Measurements from ENCODE around the gene SH3PXD2A.
"Not testable (repeated sequence)": the region's sequence is repeated elsewhere in the genome, so short reads cannot be mapped to it uniquely, and the experiment has no call there.

SH3PXD2A gene

DNA sequence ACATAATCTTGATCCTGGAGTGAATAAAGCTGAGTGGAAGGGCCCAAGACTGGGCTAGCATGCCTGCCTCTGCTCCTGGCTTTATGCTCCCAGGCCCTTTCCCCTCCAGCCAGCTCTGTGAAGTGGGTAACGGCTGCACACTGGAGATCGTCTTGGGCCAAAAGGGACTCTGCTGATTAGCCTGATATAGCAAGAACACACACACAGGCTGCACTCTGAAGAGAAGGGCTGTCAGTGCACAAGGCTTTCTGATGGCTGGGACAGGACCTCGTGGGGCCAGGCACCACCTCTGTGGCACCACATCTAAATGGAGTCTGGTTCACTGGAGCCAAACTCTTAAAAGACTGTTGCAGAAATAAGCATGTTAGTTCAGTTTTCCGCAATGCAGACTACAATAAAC is 200.5 kb downstream of the SH3PXD2A start:
- no peak for FAIRE-seq

DNA sequence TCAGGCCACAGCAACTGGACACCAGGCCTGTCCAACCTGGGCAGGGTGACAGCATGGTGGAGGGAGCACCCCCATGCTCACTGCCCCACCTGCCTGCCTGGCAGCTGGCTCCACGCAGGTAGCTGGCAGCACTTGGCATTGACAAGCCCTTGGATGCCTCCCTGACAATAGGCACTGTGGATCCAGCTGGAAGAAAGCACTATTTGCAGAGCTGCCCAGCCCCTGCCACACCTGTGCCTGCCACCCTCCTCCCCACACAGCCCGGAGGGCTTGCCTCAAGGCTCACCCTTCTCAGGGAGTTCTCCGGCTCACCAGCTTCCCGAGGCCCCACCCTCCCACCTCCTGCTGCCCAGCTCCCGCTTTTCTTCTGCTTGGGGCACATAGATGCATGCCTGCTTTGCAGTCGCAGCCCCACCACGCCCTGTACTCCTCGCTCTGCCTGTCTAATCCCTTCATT is 201.8 kb downstream of the SH3PXD2A start:
- FAIRE-seq, result no peak

DNA sequence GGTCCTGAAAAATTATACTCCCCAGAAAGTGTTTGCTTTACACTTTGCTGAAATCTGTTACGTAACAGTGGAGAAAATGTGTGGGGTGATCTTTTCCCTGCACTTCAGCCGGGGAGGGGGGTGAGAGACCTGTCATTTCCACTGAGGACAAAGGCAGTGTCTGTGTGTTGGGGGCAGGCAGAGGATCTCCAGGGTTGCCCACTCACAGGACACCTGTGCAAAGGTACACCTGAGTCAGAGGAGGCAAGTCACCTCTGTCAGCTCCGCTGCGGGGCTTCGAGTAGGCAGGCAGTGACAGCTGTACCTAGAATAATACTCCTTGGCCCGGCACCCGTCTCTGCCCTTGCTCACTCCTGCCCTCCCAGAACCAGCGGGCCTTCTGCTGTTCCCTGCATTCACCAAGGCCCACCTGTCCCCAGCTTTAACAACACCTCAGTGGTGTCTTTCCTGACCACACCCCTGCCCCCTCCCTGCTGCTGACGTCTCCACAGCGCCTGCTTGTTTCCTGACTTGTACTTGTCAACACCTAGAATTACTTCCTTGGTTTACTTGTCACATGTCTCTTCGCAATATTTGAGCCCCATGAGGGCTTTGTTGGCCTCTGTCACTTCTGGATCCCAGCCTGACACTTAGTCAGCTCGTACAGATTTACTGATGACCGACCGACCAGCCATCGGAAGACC is 202.6 kb downstream of the SH3PXD2A start:
- no peak for FAIRE-seq

DNA sequence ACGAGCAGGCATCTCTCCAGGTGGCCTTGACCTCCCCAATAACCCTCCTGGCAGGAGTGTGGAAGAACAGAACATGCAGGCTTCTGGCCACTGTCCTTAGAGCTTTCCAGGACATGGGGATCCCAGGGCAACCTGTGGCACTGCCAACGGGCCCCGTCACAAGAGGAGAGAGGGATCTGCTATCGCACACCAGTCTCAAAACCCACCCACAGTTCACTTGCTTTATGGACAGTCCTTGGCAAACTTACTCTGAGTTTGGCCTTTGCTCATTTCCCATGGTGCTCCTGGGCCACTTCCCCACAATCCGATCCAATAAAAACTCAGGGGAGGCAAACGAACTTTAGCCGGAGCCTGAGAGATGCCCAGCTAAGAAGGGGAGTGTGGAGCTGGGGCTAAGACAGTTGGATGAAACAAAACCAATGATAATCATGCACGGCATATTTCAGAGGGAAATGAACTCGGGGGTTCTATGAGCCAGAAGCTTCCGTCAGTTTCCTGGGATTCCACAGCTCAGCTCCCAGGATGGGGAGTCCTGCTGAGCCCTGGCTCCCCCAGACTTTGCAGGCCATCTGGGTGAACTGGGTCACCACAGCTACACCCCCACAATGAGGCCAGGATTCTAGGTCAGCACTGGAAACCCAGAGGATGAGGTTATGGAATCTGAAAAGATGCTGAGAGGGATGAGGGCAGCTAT is 203.4 kb downstream of the SH3PXD2A start:
- no peak for FAIRE-seq

DNA sequence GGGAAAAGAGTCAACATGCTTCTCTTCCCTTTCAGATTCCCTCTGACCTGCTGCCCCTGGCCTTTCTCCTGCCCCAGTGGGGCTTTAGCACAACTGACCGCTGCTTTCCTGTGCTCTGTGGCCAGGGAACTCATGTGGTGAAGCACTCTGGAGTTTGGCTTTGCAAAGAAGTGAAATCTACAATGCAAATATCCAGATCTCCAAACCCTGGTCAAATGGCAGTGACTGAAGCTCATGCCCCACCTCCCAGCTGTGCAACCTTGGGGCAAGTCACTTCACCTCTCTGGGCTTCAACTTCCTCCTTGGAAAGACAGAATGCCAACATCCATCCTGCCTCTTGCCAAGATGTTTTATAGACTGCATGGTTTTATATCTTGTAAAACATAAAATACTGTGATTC is 204.0 kb downstream of the SH3PXD2A start:
- no peak for FAIRE-seq

DNA sequence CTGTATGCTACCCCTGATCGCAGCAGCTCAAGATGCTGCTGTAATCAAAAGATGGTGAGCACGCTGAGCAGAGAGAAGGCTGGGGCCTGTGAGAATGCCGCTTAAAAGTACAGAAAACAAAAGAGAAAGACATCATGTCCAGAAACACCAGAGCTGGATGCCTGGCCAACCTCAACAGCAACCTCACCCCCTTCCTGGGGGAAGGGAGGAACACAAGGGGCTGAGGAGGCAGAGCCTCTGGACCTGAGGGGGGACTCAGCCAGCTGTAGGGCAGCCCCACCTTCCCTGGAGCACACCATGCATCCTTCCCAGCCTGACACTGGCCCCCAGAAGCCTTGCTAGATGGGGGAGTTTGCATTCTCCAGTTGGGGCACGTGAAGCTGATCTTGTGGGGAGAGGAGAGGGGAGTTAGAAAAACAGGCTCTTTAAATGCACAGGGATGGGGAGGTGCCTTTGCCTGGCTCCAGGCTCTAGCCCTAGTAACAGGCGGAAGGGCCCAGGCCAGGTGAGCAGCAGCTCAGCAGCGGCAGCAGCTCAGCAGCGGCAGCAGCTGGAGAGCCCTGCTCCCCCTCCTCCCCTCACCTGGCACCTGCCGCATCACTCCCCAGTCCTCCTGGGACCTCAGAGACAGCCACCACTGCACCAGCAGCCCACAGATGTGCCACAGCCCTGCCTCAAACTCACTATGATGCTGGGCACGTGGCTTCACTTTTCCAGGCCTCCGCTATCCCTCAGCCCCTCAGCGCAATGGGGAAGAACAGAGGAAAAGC is 205.5 kb downstream of the SH3PXD2A start:
- no peak for FAIRE-seq

DNA sequence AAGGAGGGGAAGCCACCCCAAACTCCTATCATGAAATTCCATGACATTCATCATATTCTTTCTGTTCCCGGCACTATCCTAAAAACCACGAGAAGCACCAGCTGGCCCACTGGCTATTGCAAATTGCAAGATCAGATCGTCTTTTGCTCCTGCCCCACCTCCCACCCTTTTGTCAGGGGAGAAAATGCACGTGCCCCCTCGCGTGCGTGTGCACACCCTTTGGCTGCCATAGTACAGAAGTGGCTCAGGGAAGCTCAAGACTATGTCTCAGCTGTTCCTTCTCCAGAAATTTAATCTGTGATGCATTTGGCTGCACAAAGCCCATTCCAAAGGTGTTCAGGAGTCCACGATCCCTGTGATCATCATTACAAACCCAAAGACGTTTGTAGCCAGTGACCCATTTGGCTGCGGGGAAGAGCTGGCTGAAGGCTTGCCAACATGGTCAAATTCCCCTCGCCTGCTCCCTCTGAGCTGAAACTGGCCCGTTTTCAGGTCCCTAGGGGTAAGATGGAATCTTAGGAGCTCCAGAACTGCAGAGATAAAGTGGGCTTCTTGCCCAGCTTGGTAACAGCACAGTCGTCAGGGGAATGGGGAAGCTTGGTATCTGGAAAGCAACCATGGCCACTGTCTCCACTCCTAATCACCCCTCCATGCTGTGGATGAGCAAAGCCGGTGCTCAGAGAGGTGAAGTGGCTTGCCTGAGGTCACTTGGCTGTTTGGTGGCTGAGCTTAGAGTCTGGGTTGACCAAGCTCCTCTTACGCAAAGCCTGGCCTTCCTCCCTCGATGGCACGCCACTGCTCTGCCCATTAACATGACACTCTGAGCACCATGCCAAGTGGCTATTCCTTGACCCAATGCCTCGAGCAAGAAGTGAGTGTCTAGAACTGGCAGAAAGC is 206.5 kb downstream of the SH3PXD2A start:
- no peak for FAIRE-seq

DNA sequence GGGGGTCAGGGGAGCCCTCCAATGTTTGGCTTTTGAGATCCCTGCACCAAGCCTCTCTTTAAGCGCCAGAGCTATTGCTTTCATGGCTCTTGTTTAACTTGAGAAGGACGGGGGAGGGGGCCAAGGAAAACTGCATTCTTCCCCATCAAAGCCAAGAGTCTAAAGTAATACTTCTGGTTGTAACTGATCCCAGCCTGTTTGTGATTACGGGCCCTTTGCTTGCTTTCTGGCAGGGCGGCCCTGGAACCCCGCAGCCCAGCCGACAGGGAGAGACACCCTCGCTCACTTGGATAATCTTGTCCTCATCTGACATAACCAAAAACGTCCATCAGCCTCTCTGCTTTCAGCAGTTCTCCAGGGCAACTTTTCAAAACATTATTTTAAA is 207.1 kb downstream of the SH3PXD2A start:
- no peak for FAIRE-seq

DNA sequence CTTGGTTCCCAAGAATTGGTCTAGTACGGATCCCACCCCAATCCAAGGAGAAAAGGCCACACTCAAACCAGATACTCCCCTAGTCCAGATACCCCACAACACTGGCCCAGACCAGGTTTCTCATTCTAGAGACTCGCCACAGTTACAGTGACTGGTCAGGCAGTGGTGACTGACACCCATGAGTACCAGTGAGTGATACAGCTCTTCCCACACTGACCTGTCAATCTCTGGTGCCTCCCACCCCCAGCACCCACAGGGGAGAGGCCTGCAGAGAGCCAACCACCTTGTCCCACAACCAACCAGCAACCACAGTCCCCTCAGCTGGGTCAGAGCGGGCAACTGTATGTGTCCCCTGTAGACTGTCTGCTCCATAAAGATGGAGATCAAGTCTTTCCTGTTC is 209.1 kb downstream of the SH3PXD2A start:
- no peak for FAIRE-seq

DNA sequence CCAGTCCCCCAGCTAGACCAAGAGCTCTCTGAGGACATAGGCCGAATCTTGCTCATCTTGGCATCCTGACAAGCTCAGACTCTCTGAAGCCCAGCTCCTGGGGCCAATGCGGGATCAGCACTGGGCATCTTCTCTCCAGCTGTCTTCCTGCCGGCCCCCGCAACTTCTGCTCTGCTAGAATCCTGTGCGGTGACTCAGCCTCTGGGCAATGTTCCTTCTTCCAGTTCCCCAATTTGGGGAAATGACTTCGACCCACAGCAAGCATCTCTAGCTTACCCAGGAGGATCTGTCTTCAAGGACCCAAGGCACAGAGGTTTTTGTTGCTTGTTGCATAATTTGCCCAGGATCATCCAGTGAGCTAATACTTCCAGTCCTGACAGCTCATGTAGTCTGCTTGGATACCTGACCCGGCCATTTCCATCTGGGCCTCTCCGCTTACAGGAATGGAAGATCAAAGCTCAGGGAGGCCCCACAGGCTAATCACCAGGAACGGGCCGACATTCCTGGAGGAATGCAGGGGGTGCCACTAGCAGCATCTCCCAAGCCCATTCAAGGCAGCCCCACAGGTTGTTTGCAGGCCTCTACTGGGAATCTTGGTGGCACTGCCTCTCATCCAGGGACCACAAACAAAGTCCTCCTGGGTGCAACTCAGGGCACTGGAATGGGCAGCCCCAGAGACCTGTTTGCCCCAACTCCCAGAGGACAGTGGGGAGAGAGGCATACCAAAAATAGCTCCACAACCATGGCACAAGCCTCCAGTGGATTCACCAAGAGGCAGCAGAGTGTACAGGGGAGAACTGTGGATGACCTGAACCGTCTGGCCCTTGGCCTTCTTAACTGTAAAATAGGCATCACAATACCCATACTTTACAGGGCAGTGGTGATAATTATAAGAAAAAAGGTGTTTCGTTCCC is 210.0 kb downstream of the SH3PXD2A start:
- FAIRE-seq, result no peak

DNA sequence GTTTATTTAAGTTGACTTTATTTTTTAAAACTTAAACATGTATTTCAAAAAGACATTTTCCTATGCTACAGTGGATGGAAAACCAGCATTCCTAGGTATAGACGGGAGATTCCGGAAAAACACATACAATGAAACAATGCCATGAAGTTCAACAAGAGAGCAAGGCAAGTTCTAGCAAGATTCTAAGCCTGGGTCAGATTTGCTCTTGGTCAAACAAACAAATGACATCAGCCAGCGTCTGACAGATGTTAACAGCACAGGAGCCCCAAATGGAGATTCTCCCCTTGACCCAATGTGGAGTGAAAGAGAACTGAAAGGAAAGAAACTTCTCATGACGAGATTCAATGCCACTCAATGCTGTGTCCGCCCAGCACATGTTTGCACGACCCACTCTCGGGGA is 212.0 kb downstream of the SH3PXD2A start:
- no peak for FAIRE-seq

DNA sequence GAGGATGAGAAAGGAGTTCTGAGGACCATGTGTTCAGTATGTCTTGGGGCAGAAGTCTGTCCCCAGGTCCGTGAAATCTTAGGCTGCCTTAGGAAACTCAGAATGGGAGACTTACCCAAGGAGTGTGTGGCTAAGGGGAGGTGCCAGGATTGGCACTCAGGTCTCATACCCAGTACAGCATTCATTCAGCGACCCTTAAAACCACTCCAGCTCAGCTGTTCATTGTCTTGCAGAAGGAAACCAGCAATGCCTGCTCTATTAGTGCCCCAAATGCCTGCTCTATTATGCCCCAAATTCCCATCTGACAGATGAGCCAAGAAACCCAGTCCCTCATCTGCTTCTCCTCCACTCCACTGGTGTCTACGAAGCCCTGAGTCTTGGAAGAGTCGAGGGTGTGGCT is 214.1 kb downstream of the SH3PXD2A start:
- no peak for FAIRE-seq

DNA sequence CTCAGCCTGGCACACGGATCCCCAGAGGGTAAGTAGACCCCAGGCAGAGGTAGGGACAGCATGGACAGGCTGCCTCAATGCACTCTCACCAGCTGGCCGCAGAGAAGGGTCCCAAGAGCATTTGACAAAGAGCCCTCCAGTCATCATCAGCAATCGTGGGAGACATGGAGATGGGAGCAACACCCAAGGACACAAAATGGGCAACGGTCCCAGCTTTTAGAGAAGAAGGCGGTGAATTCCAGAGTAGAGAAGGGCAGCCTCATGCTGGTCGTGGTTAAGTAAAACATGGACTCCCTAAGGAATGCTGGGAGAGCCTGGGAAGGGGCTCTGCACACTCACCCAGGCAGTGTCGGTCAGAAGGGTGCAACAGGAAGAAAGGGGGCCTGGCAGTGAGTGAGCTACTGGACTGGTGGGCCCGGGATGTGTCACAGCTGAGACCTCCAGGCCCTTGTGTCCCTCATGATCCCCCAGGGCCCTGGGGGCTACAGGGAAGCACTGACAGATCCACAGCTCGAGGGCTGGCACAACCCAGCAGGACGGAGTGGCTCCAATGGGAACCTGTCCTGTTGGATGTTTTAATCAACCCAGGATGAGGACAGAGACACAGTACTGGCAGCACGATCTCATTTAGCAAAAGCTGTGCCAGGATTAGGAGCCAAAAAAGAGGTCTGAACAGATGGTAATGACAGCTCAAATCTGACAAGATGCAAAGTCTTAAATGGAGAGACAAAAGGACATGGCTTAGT is 214.8 kb downstream of the SH3PXD2A start:
- FAIRE-seq, result no peak

DNA sequence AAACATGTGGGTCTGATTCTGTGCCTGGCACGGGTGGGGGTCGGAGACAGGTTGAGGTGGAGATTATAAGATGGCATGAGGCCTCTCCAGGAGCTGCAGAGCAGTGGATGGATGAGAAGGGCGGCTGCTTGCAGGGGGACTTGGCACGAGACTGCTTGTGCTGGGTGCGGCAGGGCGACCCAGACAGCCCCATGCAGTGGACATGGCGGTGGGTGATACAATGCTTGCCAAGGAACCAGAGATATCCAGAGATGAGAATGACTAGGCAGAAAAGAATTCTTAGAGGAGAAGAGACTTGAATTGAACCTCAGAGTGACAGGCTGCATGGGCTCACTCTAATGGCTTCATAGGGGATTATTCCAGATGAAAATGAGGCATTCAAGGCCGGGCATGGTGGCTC is 216.4 kb downstream of the SH3PXD2A start:
- no peak for FAIRE-seq

DNA sequence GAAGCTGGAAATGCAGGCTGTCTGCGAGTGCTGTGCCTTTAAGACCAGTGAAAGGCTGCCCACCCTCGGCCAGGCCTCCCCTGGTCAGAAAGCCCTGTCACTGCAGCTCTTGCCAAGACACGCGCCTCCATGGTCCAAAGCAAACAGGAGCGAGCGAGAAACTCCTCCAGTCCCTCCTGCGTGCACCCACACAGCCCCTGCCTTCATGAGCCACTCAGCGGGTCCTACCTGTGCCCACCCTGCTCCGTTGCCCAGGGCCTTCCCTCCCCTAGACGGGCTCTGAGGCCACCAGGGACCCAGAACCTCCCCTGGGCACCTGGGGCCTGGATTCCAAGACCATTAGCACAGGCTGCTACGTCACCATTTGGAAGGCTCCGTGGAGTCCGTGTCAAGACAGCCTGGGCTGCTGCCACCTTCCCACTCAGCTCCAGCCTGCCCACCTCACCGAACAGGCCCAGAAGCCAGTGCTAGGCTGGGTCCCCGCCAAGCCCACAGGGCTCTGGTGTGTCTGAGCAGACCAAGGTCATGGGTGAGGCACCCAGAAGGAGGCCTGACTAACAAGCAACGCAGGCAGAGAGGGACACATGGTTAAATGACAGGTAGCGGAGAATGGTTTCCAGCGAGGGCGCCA is 217.3 kb downstream of the SH3PXD2A start:
- no peak for FAIRE-seq

DNA sequence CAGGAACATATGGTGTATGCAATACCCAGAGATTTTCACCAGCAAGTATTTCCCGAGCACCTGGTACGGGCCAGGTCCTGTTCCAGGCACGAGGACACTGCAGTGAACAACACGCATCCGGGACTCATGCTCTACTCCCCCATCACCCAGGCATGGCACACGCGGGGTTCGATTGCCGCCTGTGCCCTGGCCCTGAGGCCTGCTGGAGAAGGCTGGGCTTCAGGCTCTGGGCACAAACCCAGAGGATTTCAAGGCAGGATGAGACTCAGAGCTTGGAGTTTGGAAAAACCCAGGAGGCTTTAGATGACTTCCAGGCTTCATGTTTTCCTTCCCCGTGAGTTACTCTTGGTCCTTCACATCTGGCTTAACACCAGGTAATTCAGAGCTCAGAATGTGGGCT is 218.4 kb downstream of the SH3PXD2A start:
- FAIRE-seq, result no peak

DNA sequence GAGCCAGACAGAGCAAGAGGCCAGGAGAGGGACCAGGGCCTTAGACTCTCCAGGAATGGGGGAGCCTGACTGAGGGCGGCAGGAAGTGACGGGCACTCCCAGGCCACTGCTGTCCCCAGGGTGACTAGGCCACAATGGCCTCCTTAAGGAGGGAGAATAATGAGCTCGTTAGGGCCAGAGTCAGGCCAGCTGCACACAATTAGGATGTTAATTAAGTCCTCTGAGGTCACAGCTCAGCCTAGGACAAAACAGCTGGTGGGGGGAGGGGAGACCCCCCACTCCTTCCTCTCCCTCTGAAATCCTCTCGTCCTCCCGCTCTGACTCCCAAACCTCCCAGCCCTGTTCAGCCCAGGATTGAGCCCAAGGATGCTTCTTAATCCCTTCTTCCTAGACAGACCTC is 218.9 kb downstream of the SH3PXD2A start:
- FAIRE-seq, result no peak

DNA sequence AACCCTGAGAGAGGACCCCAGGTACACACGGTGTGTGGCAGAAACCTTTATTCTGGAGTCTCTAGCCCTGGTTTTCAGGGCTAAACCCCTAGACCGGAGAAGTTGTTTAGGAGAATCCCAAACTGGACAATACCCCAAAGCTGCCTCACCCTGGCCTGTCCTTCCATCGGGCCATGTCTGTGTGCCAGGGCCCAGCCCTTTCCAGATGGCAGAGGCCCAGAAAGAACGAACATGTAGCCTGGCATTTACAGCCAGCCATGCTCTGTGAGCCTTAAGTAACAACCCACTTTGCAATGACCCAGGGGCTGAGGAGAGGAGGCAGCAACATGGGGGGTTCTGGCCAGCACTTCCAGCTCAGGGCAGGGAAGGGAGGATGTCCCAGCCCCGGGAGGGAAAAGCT is 219.8 kb downstream of the SH3PXD2A start:
- FAIRE-seq, result no peak

DNA sequence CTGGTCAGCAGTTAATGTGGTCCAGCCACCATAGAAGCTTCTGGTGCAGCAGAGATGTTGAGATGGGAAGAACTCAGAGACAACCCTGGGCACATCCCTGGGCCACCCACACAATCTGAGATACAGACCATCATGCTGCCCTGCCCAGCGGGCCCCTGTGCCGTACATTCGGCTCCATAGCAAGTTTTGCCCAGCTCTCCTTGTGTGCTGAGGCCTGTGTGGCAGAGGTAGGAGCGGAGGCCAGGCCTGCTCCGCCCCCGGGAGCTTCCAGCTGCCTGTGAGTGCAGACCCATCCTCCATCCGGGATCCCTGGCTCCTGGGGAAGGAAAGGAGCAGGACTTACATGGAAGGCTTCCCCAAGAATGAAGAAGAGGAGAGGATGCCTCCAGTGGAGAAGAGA is 221.5 kb downstream of the SH3PXD2A start:
- FAIRE-seq, result no peak

DNA sequence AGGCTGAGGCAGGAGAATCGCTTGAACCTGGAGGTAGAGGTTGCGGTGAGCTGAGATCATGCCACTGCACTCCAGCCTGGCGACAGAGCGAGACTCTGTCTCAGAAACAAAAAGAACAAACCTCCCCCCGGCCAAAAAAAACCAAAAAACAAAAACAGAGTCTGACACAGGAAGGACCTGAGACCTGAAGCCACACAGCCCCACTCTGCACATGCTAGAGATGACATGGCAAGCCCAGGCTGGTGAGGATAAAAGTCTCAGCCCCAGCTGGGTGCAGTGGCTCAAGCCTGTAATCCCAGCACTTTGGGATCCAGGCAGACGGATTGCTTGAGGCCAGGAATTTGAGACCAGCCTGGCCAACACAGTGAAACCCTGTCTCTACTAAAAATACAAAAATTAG is 222.5 kb downstream of the SH3PXD2A start:
- not testable (repeated sequence) for FAIRE-seq

DNA sequence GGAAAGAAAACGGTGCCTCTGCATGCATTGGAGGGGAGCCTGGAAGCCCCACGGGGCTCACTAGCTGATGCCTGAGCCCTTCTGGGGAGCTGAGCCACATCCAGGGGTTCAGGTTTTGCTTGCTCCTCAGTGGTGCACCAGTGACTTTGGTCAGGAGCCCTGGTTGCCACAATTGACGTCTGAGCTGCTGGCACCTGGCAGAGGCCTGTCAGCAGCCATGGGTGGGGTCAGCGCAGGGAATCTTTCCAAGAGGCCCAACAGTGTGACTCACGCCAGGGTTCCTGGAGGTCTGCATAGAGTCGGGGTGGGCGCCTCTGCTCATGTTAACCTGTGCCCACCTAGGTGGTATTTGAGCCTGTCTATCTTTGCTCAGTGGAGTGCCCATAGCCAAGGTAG is 223.1 kb downstream of the SH3PXD2A start:
- FAIRE-seq, result no peak
